ENCODE results near the gene CFAP221. TPM values are rescaled to one million over a fixed set of nuclear protein-coding genes. Genes with fewer than 3 reads are reported as not detected.

Gene CFAP221
- polyA plus RNA-seq, 1 donor (not counting 4 experiments of a cell fraction or from before 2014, with no cell fraction given) = not detected

DNA sequence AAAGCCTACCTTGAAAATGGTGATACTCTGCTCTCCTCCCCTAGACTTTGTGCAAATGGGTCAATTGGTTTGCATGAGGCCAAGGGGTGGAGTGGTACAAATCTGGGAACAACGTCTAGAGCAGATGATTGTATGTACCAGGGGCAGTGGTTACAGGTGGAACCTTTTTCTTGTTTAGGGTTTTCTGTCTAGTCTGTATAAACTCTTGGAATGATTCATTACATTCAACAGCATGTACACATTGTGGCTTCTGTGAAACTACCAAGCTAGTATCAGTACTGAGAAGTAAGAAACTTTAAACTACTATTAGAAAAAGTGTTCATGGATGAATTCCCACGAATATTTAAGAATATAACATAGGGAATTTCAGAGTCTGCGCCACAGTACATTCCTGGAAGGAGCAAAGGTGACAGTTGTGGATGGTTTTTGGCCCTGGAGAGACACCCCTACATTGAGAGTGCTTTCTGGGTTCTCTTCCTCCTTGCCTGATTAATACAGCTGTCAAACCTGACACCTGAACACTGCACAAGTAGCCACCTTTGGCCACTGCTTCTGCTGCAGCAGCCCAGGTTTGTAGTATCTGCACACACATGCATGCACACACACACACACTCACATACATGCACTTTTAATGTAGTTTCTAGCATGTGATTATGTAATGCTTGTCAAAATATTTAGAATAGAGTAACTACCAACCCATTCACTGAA, 30.0 kb downstream of the CFAP221 start:
- Histone ChIP-seq H3K4me3 (ENCODE audit: control insufficient read depth in 2 of 3, extremely low read depth in 1 of 3, insufficient read depth in 2 of 3, low read depth in 1 of 3, low read length in 3 of 3) (no peak overlapping the region), H3K4me2 (ENCODE audit: control insufficient read depth, extremely low read depth, insufficient read depth, low read depth, low read length) (no peak overlapping the region), H3K27ac (ENCODE audit: control insufficient read depth, insufficient read depth, low read length) (no peak overlapping the region), H3K9me3 (ENCODE audit: control insufficient read depth, low read depth, low read length) (no peaks in the 10 kb centered on the region), H3K79me2 (ENCODE audit: control insufficient read depth, insufficient read depth, low read length) (no peaks in the 10 kb centered on the region), H3K9ac (ENCODE audit: control insufficient read depth, extremely low read depth, insufficient read depth, low read length) (no peak overlapping the region), H3K36me3 (ENCODE audit: control insufficient read depth in 2 of 2, extremely low read depth in 1 of 2, insufficient read depth in 2 of 2, low read length in 2 of 2) (no peaks in the 10 kb centered on the region), H2AFZ (ENCODE audit: control insufficient read depth, low read length) (no peak overlapping the region), H4K20me1 (ENCODE audit: control insufficient read depth, extremely low read depth, insufficient read depth, low read length) (no peaks in the 10 kb centered on the region), H3K4me1 (ENCODE audit: control insufficient read depth, extremely low read depth, insufficient read depth, low read length) (no peaks in the 10 kb centered on the region), H3K27me3 (ENCODE audit: control insufficient read depth, extremely low read depth, insufficient read depth, low read length) (peaks cover 3% of the 10 kb centered on the region), H3K9me1 (ENCODE audit: control insufficient read depth, extremely low read depth, insufficient read depth, low read length) (no peaks in the 10 kb centered on the region)
- FAIRE-seq (no peak), DNase-seq (ENCODE audit: low read depth, low spot score) (no peak)
- dilution Hi-C loops (cut with MboI; ENCODE audit: extremely low pct_ligation_motif_present, low sequenced_read_pairs) = no loop called here
- TF ChIP-seq EZH2 (IDR thresholded peaks at IDR 0.05; ENCODE audit: low read length) (no peak), CTCF (optimal IDR thresholded peaks at IDR 0.05 in 1 of 3, IDR thresholded peaks at IDR 0.05 in 1 of 3, conservative IDR thresholded peaks at IDR 0.05 in 1 of 3; ENCODE audit: extremely low read depth in 1 of 3, insufficient read depth in 2 of 3, low read length in 3 of 3) (no peak)

GRCh38 chr2:119574864-119575263, 30.6 kb downstream of the CFAP221 start:
- FAIRE-seq = no peak
- dilution Hi-C loops (cut with MboI; ENCODE audit: extremely low pct_ligation_motif_present, low sequenced_read_pairs) = no loop called here
- no peaks in the 10 kb centered on the region for H4K20me1 ChIP-seq (ENCODE audit: control insufficient read depth, extremely low read depth, insufficient read depth, low read length)

More at GRCh38 chr2:119574864-119575263, 30.6 kb downstream of the CFAP221 start:
- no peaks in the 10 kb centered on the region for H3K9me3 ChIP-seq (ENCODE audit: control insufficient read depth, low read depth, low read length)
- no peaks in the 10 kb centered on the region for H3K9me1 ChIP-seq (ENCODE audit: control insufficient read depth, extremely low read depth, insufficient read depth, low read length)
- no peak overlapping the region for H3K4me3 ChIP-seq (ENCODE audit: control insufficient read depth in 2 of 3, extremely low read depth in 1 of 3, insufficient read depth in 2 of 3, low read depth in 1 of 3, low read length in 3 of 3)
- no peak overlapping the region for H3K4me2 ChIP-seq (ENCODE audit: control insufficient read depth, extremely low read depth, insufficient read depth, low read depth, low read length)
- no peak overlapping the region for H3K9ac ChIP-seq (ENCODE audit: control insufficient read depth, extremely low read depth, insufficient read depth, low read length)
- no peaks in the 10 kb centered on the region for H3K4me1 ChIP-seq (ENCODE audit: control insufficient read depth, extremely low read depth, insufficient read depth, low read length)
- no peaks in the 10 kb centered on the region for H3K79me2 ChIP-seq (ENCODE audit: control insufficient read depth, insufficient read depth, low read length)
- H3K27me3 ChIP-seq (ENCODE audit: control insufficient read depth, extremely low read depth, insufficient read depth, low read length) = peaks cover 3% of the 10 kb centered on the region
- TF ChIP-seq EZH2 (IDR thresholded peaks at IDR 0.05; ENCODE audit: low read length) = no peak
- no peak for TF ChIP-seq CTCF (optimal IDR thresholded peaks at IDR 0.05 in 1 of 3, IDR thresholded peaks at IDR 0.05 in 1 of 3, conservative IDR thresholded peaks at IDR 0.05 in 1 of 3; ENCODE audit: extremely low read depth in 1 of 3, insufficient read depth in 2 of 3, low read length in 3 of 3)
- DNase-seq (ENCODE audit: low read depth, low spot score) = no peak
- H3K27ac ChIP-seq (ENCODE audit: control insufficient read depth, insufficient read depth, low read length) = no peak overlapping the region
- H2AFZ ChIP-seq (ENCODE audit: control insufficient read depth, low read length) = no peak overlapping the region
- no peaks in the 10 kb centered on the region for H3K36me3 ChIP-seq (ENCODE audit: control insufficient read depth in 2 of 2, extremely low read depth in 1 of 2, insufficient read depth in 2 of 2, low read length in 2 of 2)

Data from keratinocyte (primary cell).